IPS-15b (cell line): ENCODE data around the gene ALG3.
A peak's percentile ranks its signal among the peaks of the same experiment; 100 is the strongest.

Experiments used
- H3K27me3 ChIP-seq: one replicate; pipeline ENCODE4 v1.6.1; 2013; ENCODE audit warnings: low read length; ENCODE audit not compliant: control insufficient read depth, insufficient read depth
- H3K36me3 ChIP-seq: one replicate; pipeline ENCODE4 v1.6.1; 2013; ENCODE audit warnings: low read length; ENCODE audit not compliant: control insufficient read depth, insufficient read depth
- H3K4me1 ChIP-seq: one replicate; pipeline ENCODE4 v1.6.1; 2013; ENCODE audit warnings: mild to moderate bottlenecking, low read length; ENCODE audit not compliant: control insufficient read depth, insufficient read depth
- H3K4me3 ChIP-seq: one replicate; pipeline ENCODE4 v1.5.1; 2013; ENCODE audit warnings: low read depth, low read length
- H3K9ac ChIP-seq: one replicate; pipeline ENCODE4 v1.6.1; 2013; ENCODE audit warnings: low read depth, mild to moderate bottlenecking, low read length
- H3K9me3 ChIP-seq: one replicate; pipeline ENCODE4 v1.6.1; 2013; ENCODE audit warnings: mild to moderate bottlenecking, low read length; ENCODE audit not compliant: control insufficient read depth, insufficient read depth

The ALG3 gene

DNA sequence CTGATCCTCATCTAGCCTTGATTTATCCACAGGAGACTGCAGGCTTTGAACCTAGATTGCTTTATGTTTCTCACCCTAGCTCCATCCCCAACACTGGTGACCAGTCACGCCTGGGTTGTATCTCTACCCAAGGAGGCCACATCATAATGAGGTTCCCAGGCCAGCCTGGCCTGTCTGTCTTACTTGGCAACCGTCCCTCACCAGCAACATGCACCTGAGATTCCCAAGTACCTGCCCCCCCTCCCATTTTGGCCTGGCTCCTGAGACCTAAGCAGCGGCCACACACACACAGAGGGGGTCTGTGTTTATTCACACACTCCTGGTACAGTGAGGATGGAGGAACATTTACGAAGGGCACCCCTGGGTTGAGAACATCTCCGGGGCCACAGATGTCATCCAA lies 10.2 kb upstream of the ALG3 start:
- Histone ChIP-seq H3K9me3 (no peaks in the 10 kb centered on the region), H3K9ac (no peak overlapping the region), H3K36me3 (peaks cover 8% of the 10 kb centered on the region), H3K4me1 (no peaks in the 10 kb centered on the region), H3K4me3 (no peak overlapping the region), H3K27me3 (peaks cover 49% of the 10 kb centered on the region)

DNA sequence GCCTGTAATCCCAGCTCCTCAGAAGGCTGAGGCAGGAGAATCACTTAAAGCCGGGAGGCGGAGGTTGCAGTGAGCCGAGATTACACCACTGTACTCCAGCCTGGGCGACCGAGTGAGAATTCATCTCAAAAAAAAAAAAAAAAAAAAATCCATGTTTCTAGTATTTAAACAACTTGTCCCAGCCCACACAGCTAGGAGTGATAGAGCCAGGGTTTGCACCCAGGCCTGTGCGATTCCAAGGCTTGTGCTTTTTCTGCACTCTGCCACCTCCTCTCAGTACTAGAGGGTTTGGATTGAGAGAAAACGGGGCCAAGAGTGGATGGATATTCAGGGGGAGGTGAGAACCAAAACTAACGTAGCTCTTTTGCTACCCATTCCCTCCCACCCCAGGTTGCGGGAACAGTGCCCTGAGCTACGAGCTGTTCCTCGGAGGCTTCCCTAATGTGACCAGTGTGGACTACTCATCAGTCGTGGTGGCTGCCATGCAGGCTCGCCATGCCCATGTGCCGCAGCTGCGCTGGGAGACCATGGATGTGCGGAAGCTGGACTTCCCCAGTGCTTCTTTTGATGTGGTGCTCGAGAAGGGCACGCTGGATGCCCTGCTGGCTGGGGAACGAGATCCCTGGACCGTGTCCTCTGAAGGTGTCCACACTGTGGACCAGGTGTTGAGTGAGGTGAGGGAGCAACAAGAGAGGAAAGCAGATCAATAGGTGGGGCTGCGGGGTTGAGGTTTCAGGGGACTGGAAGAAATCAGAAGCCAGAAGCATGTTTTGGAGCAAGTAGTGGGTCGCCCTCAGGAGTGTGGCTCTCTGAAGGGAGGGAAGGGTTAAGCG lies 8.5 kb upstream of the ALG3 start:
- H3K36me3 ChIP-seq, result peaks cover 8% of the 10 kb centered on the region
- H3K27me3 ChIP-seq, result peaks cover 36% of the 10 kb centered on the region
- H3K9me3 ChIP-seq, result no peaks in the 10 kb centered on the region
- H3K4me3 ChIP-seq, result no peak overlapping the region
- no peak overlapping the region for H3K9ac ChIP-seq
- H3K4me1 ChIP-seq, result no peaks in the 10 kb centered on the region

DNA sequence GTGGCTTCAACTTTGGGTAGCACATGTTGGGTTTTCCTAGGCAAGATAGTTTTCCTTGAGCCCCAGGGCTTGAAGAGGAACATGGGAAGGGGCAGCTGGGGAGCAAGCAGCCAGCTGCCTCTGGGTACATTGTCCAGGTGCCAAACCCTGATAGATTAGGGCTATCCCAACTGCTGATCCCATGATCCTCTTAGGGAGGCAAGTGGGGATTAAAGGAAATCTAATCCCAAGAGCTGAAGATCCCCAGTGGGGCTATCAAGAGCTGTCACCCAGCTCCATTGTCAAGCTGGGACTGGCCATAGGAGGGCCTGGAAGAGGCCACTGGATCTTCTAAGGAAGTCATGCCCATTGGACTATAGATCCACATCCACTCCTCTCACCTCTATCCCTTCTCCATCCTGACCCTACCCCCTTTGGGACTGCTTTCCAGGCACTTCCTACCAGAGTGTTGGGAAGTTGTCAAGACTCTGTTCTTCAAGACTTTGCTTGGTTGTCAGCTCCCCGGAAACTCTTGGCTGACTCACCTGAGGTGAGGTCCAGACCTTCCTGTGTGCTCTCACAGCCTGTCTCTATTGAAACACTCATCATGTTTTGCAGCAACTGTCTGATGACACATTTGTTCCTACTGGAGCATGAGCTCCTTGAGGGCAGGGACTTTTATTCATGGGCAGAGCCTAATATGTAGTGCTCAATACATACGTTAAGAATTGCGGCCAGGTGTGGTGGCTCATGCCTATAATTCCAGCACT lies 6.7 kb upstream of the ALG3 start:
- Histone ChIP-seq H3K4me3 (no peak overlapping the region), H3K4me1 (no peaks in the 10 kb centered on the region), H3K9me3 (no peaks in the 10 kb centered on the region)

DNA sequence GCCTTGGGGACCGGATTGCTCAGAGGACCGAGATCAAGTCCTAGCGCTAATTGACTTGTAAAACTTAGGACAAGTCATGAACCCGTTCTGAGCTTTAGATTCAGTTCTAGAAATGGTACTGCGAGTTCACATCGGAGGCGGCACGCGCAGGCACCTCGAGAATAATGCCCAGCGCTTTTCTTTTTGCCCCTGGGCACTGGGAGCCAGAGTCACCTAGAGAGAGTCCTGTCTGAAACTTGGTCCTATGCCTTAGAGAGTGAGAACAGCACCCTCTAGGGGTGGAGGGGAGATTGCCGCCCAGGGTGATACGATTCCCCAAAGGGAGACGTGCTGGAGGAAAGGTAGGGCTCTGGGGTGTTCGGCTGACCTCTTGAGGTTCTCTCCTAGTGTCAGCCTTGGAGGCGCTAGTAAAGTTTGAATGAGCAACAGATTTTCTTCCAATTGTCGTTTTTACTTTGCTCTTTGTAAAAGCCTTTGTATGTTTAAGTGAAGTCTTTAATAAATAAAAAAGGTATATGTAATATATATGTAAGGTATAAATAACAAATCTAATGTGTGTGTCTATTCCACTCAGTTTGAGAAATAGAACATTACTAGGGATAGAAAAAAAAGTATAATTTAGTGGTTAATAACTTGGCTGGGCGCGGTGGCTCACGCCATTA lies 1.5 kb upstream of the ALG3 start:
- no peaks in the 10 kb centered on the region for H3K4me1 ChIP-seq
- H3K9ac ChIP-seq, result peak overlapping the region; percentile 94
- peak overlapping the region; percentile 92 for H3K4me3 ChIP-seq
- peaks cover 2% of the 10 kb centered on the region for H3K27me3 ChIP-seq
- H3K36me3 ChIP-seq, result peaks cover 3% of the 10 kb centered on the region
- no peaks in the 10 kb centered on the region for H3K9me3 ChIP-seq

More for the DNA sequence above, 6.7 kb upstream of the ALG3 start:
- H3K27me3 ChIP-seq, result peaks cover 28% of the 10 kb centered on the region
- H3K36me3 ChIP-seq, result peaks cover 8% of the 10 kb centered on the region
- H3K9ac ChIP-seq, result no peak overlapping the region

DNA sequence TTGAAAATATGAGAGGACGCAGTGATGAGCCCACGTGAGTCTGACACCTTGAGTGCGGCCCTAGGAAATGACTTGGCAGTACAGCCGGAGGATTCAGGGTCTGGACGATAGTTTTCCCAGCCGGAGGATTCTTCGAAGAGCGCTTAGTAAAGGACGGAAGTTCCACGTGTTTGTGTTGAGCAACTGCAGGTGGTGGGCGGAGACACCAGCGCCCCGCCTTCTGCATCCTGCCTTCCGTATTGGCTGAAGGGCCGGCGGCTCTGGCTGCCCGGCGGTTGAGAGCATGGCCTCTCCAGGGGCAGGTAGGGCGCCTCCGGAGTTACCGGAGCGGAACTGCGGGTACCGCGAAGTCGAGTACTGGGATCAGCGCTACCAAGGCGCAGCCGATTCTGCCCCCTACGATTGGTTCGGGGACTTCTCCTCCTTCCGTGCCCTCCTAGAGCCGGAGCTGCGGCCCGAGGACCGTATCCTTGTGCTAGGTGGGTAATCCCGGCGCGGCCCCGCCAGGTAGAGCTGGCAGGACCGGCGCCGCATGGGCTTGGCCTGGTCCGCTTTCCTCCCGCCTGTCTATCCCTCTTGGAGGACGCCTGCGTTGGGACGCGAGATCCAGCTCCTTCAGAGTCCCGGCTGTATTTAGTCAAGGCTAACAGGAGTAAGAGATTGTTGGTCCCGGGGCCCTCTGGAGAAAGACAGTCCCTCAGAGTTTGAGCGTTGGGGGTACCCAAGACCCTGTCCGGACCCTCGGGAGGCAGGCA lies 827 bp upstream of the ALG3 start, which contains the start of gene EEF1AKMT4:
TSS of gene EEF1AKMT4 (plus strand) at position 261 of the 755 bp plus-strand sequence. CDS start at position 284, 23 bp downstream.
- H3K27me3 ChIP-seq, result peaks cover 2% of the 10 kb centered on the region
- peak within 1 kb of the TSS; percentile 99 for H3K9ac ChIP-seq
- H3K9me3 ChIP-seq, result no peaks in the 10 kb centered on the region
- H3K36me3 ChIP-seq, result peaks cover 10% of the 10 kb centered on the region
- H3K4me1 ChIP-seq, result no peaks in the 10 kb centered on the region
- H3K4me3 ChIP-seq, result peak within 1 kb of the TSS; percentile 92

DNA sequence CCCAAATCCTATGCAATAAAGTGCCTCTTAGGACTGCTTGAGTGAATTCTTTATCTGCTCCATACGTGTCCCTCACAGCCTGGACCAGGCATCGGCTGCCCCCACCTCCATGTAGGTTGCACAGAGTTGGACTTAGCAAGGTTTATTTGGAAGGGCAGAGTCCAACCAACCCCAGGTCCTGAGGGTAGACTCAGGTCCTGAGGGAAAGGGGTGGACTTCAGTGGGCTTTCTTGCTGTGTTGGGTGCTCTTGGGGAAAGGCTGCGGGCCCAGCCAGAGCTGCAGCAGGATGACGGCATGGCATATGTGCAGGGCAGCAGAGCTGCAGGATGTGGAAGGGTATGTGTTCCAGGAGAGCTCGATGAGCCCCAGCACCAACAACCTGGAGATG lies 6.5 kb downstream of the ALG3 start:
- Histone ChIP-seq H3K4me3 (no peak overlapping the region), H3K9me3 (no peaks in the 10 kb centered on the region), H3K4me1 (no peaks in the 10 kb centered on the region), H3K27me3 (no peaks in the 10 kb centered on the region), H3K9ac (no peak overlapping the region), H3K36me3 (peaks cover 27% of the 10 kb centered on the region)

DNA sequence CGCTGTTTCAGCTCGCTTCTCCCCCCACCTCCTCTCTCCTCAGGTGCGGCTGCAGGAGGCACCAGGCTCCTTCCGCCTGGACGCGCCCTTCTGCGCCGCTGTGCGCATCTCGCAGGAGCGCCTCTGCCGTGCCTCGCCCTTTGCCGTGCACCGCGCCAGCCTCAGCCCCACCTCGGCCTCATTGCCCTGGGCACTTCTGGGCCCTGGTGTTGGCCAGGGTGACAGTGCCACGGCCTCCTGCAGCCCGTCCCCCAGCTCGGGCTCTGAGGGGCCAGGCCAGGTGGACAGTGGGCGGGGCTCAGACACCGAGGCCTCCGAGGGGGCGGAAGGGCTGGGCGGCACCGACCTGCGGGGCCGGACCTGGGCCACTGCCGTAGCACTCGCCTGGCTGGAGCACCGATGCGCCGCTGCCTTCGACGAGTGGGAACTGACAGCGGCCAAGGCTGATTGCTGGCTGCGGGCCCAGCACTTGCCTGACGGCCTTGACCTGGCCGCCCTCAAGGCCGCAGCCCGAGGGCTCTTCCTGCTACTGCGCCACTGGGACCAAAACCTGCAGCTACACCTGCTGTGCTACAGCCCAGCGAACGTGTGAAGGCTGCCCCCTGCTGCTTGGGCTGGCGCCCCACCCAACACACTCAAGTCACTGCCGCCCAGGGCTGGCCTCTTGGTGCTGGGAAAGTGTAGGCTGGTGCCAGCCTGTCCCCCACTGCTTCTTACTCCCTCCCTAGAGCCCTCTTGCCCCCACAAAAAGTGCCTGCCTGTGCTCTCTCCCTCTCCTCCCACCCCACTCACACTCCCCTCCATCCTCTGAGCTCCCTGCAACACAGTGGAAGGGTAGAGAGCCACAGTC lies 7.1 kb downstream of the ALG3 start:
- H3K9me3 ChIP-seq, result no peaks in the 10 kb centered on the region
- no peaks in the 10 kb centered on the region for H3K27me3 ChIP-seq
- H3K9ac ChIP-seq, result no peak overlapping the region
- H3K36me3 ChIP-seq, result peaks cover 27% of the 10 kb centered on the region
- no peaks in the 10 kb centered on the region for H3K4me1 ChIP-seq
- H3K4me3 ChIP-seq, result peak overlapping the region; percentile 49

DNA sequence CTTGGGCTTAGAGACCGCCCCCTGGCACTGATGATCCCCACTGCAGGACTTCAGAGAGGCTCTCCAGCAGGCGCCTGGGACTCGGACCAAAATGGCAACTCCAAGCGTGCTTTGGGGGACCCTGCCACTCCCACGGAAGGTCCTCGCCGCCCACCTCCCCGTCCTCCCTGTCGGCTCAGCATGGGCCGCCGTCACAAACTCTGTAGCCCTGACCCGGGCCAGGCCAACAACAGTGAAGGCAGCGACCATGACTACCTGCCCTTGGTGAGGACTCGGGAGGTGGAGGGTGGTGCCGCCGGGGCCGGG lies 7.7 kb downstream of the ALG3 start:
- no peak overlapping the region for H3K9ac ChIP-seq

DNA sequence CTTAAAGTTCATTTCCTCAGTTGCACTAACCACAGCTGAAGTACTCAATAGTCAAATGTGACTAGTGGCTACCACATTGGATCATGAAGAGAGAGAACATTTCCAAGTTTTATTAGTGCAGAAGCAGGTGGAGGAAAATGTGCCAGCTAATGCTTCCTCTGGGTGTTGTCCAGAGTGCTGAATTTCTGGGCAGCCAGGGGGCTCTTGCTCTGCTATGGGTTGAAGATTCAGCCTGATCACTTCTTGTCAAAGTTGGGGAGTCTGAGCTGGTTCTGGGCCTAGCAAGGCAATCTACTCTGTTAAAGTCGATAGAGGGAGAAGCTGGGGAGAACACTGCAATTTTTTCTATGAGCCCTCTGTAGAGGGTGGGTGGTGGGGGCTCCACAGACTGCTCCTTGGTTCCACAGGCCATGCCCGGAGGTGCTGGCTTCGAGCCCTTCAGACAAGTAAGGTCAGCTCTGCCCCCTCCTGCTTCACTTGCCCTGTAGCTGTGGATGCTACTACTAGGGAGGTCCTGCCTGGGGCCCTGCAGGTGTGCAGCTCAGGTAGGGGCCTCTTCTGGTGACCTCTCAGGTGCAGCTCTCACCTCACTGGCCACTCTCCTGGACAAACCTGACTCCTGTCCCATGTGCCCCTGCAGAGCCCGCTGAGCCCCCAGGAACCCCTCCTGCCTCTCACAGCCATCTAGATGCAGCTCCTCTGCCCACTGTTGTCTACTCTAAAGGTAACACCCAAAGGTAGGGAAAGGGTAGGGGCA lies 8.2 kb downstream of the ALG3 start:
- H3K4me3 ChIP-seq, result no peak overlapping the region
- peaks cover 27% of the 10 kb centered on the region for H3K36me3 ChIP-seq
- no peak overlapping the region for H3K9ac ChIP-seq
- H3K9me3 ChIP-seq, result no peaks in the 10 kb centered on the region
- no peaks in the 10 kb centered on the region for H3K27me3 ChIP-seq
- H3K4me1 ChIP-seq, result no peaks in the 10 kb centered on the region

More for the DNA sequence above, 7.7 kb downstream of the ALG3 start:
- H3K9me3 ChIP-seq, result no peaks in the 10 kb centered on the region
- H3K27me3 ChIP-seq, result no peaks in the 10 kb centered on the region
- no peaks in the 10 kb centered on the region for H3K4me1 ChIP-seq
- peaks cover 27% of the 10 kb centered on the region for H3K36me3 ChIP-seq
- H3K4me3 ChIP-seq, result peak overlapping the region; percentile 49

DNA sequence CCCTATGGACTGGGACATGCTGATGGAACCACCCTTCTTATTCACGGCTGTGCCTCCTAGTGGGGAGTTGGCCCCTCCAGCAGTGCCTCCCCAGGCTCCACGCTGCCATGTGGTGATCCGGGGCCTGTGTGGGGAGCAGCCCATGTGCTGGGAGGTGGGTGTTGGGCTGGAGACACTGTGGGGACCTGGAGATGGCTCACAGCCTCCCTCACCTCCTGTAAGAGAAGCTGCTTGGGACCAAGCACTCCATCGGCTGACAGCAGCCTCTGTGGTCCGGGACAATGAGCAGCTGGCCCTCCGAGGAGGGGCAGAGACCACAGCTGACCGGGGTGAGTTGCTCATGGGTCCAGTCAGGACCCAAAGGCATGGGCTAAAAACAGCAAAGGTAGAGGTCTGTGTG lies 9.1 kb downstream of the ALG3 start:
- H3K27me3 ChIP-seq, result no peaks in the 10 kb centered on the region
- H3K36me3 ChIP-seq, result peaks cover 19% of the 10 kb centered on the region
- H3K4me1 ChIP-seq, result no peaks in the 10 kb centered on the region
- H3K9ac ChIP-seq, result no peak overlapping the region
- H3K9me3 ChIP-seq, result no peaks in the 10 kb centered on the region
- no peak overlapping the region for H3K4me3 ChIP-seq
